ENCODE data around the gene GNAS. TPM values are rescaled to one million over a fixed set of nuclear protein-coding genes. Genes with fewer than 3 reads are reported as not detected.
"Not testable (repeated sequence)": the region's sequence is repeated elsewhere in the genome, so short reads cannot be mapped to it uniquely, and the experiment has no call there.

Gene GNAS
- polyA plus RNA-seq, 10 donors = 3,040 to 3,735 (median 3,379) TPM

GRCh38 chr20:58918621-58919020, 66.1 kb downstream of the GNAS start:
- no peak for DNase-seq

GRCh38 chr20:58921564-58921963, 69.0 kb downstream of the GNAS start:
- no peak for DNase-seq

GRCh38 chr20:58922036-58922435, 69.5 kb downstream of the GNAS start:
- DNase-seq = no peak

GRCh38 chr20:58923117-58923712, 70.7 kb downstream of the GNAS start:
- DNase-seq = no peak

GRCh38 chr20:58926802-58927489, 74.4 kb downstream of the GNAS start:
- DNase-seq = no peak

GRCh38 chr20:58927490-58928061, 75.1 kb downstream of the GNAS start:
- DNase-seq = no peak

- no peak for DNase-seq
Measured at GRCh38 chr20:58930496-58930895, 78.0 kb downstream of the GNAS start.

GRCh38 chr20:58932170-58932569, 79.7 kb downstream of the GNAS start:
- no peak for DNase-seq

- no peak for DNase-seq
Measured at GRCh38 chr20:58938078-58938477, 85.6 kb downstream of the GNAS start.

GRCh38 chr20:58938541-58938940, 86.0 kb downstream of the GNAS start:
- no peak for DNase-seq

GRCh38 chr20:58941471-58941870, 89.0 kb downstream of the GNAS start:
- no peak for DNase-seq

GRCh38 chr20:58942549-58942948, 90.0 kb downstream of the GNAS start:
- no peak for DNase-seq

- DNase-seq = no peak
Measured at GRCh38 chr20:58944610-58945009, 92.1 kb downstream of the GNAS start.

GRCh38 chr20:58945965-58946631, 93.6 kb downstream of the GNAS start:
- no peak for DNase-seq

GRCh38 chr20:58947797-58948388, 95.4 kb downstream of the GNAS start:
- DNase-seq = not testable (repeated sequence)

- no peak for DNase-seq
Measured at GRCh38 chr20:58950603-58951002, 98.1 kb downstream of the GNAS start.

- DNase-seq = no peak
Measured at GRCh38 chr20:58953050-58953449, 100.5 kb downstream of the GNAS start.

- no peak for DNase-seq
Measured at GRCh38 chr20:58956078-58956477, 103.6 kb downstream of the GNAS start.

GRCh38 chr20:58959652-58960051, 107.1 kb downstream of the GNAS start:
- DNase-seq = no peak

All from muscle of back (tissue), 11 donors.